Parathyroid adenoma (tissue), 2 donors: ENCODE measurements around the gene TMEM201.

Experiments
- H2AFZ ChIP-seq: fragments of 300-600 bp; sonication (generic); one replicate; pipeline ENCODE4 v1.7.0; 2017; ENCODE audit warnings: antibody characterized with exemption, mild to moderate bottlenecking
- H3K27ac ChIP-seq: fragments of 300-600 bp; sonication (generic); one replicate; pipeline ENCODE4 v1.7.0; 2017
- H3K27me3 ChIP-seq: fragments of 300-600 bp; sonication (generic); one replicate; pipeline ENCODE4 v1.7.0; 2017; ENCODE audit warnings: low read length; ENCODE audit not compliant: control insufficient read depth, insufficient read depth
- H3K36me3 ChIP-seq: fragments of 300-600 bp; sonication (generic); one replicate; pipeline ENCODE4 v1.7.0; 2017; ENCODE audit warnings: low read length; ENCODE audit not compliant: control insufficient read depth, insufficient read depth
- H3K4me1 ChIP-seq: fragments of 300-600 bp; sonication (generic); one replicate; pipeline ENCODE4 v1.7.0; 2017; ENCODE audit warnings: control low read depth
- H3K4me2 ChIP-seq: fragments of 300-600 bp; sonication (generic); one replicate; pipeline ENCODE4 v1.7.0; 2017; ENCODE audit warnings: low read length
- H3K4me3 ChIP-seq: fragments of 300-600 bp; sonication (generic); one replicate; pipeline ENCODE4 v1.7.0; 2017; ENCODE audit warnings: low read depth, low read length
- H3K79me2 ChIP-seq: fragments of 300-600 bp; sonication (generic); one replicate; pipeline ENCODE4 v1.7.0; 2017; ENCODE audit warnings: control low read depth
- H3K9ac ChIP-seq: fragments of 300-600 bp; sonication (generic); one replicate; pipeline ENCODE4 v1.7.0; 2017; ENCODE audit warnings: mild to moderate bottlenecking
- H3K9me3 ChIP-seq: fragments of 300-600 bp; sonication (generic); one replicate; pipeline ENCODE4 v1.7.0; 2017; ENCODE audit warnings: low read length; ENCODE audit not compliant: control insufficient read depth
- TF ChIP-seq, protein P1 (sequence below): fragments of 300-600 bp; sonication (generic); IDR thresholded peaks from one replicate; pipeline ENCODE4 v1.7.0; 2017; ENCODE audit warnings: antibody characterized with exemption, mild to moderate bottlenecking
- donor health status: primary hyperparathyroidism.

TMEM201 gene

GRCh38 chr1:9602794-9603167 is 14.1 kb downstream of the TMEM201 start:
- H3K4me2 ChIP-seq: no peak overlapping the region
- no peak overlapping the region for H3K4me3 ChIP-seq
- TF ChIP-seq, protein P1, sequence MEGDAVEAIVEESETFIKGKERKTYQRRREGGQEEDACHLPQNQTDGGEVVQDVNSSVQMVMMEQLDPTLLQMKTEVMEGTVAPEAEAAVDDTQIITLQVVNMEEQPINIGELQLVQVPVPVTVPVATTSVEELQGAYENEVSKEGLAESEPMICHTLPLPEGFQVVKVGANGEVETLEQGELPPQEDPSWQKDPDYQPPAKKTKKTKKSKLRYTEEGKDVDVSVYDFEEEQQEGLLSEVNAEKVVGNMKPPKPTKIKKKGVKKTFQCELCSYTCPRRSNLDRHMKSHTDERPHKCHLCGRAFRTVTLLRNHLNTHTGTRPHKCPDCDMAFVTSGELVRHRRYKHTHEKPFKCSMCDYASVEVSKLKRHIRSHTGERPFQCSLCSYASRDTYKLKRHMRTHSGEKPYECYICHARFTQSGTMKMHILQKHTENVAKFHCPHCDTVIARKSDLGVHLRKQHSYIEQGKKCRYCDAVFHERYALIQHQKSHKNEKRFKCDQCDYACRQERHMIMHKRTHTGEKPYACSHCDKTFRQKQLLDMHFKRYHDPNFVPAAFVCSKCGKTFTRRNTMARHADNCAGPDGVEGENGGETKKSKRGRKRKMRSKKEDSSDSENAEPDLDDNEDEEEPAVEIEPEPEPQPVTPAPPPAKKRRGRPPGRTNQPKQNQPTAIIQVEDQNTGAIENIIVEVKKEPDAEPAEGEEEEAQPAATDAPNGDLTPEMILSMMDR: no peak
- no peak overlapping the region for H3K9ac ChIP-seq
- no peak overlapping the region for H3K27ac ChIP-seq
- no peaks in the 10 kb centered on the region for H3K27me3 ChIP-seq
- no peaks in the 10 kb centered on the region for H3K4me1 ChIP-seq
- H2AFZ ChIP-seq: no peak overlapping the region
- no peaks in the 10 kb centered on the region for H3K9me3 ChIP-seq
- H3K36me3 ChIP-seq: no peaks in the 10 kb centered on the region
- H3K79me2 ChIP-seq: no peaks in the 10 kb centered on the region

- Histone ChIP-seq H3K9ac (no peak overlapping the region), H3K36me3 (no peaks in the 10 kb centered on the region), H3K27me3 (no peaks in the 10 kb centered on the region), H3K9me3 (no peaks in the 10 kb centered on the region), H3K79me2 (no peaks in the 10 kb centered on the region), H2AFZ (no peak overlapping the region), H3K4me1 (no peaks in the 10 kb centered on the region), H3K27ac (no peak overlapping the region), H3K4me3 (no peak overlapping the region), H3K4me2 (no peak overlapping the region)
- TF ChIP-seq, protein P1: no peak
Measured at GRCh38 chr1:9603307-9603706, 14.6 kb downstream of the TMEM201 start.

DNA sequence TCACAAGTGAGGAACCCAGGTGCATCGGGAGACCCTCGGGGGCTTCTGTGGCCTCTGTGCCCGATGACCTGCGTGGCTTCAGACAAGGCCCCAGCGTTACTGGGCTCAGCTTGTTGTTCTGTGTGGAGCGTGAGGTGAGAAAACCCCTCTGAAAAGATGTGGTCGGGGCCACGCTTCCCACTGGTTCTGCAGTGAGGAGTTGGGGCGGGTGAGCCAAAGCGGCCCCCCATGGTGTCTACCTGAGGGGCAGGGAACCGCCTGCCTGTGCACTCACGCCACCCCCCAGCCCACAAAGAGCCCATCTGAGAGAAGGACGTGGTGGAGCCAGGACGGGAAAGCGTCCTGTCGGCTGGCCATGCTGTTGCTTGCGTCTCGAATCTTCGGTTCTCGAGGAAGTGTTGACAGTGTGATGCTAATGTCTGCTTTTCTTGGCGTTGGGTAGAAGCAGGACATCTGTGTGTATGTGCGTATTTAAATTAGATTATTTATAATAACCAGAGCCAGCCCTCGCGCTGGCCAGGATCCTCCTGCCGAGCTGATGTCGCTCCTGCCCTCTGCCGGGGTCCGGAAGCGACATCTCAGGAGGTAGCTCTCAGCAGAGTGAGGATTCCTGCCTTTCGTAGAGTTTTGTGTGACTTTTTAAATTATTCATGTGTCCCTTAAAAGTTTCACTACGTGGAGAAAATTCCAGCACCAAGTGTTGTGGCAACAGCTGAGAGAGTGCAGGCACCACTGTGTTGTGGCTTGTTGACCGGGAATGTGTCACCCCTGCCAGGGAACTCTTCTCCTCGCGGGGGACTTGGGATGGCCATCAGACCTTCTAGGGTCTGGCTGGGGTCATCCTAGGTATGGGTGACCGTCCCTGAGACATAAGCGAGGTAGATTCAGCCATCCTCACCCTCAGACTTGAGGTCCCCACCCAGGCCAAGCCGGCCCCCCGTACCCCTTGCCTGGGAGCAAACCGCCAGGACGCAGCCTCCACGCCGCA is 15.3 kb downstream of the TMEM201 start:
- Histone ChIP-seq H3K36me3 (no peaks in the 10 kb centered on the region), H3K4me1 (no peaks in the 10 kb centered on the region), H3K9ac (no peak overlapping the region), H3K79me2 (no peaks in the 10 kb centered on the region), H3K4me3 (no peak overlapping the region), H3K27ac (no peak overlapping the region), H3K9me3 (no peaks in the 10 kb centered on the region), H2AFZ (no peak overlapping the region), H3K27me3 (no peaks in the 10 kb centered on the region), H3K4me2 (no peak overlapping the region)
- TF ChIP-seq, protein P1: no peak

DNA sequence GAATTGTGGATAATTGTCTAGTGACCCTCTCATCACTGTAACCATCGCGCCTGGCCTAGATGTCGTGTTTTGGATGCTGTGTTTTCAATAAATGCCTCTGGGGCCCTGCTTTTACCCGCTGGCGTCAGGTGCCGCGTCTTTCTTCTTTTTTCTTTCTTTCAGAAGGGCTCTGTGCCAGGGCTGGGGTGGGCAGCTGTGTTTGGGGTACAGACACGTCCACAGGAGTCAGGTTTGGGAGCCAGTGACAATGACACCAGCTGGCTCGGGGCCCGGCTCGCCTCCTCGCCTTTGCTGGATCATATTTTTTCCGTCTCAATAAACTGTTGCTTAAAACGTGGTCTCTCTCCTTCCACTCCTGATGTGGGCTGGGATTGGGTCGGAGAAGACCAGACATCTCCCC is 16.1 kb downstream of the TMEM201 start:
- Histone ChIP-seq H3K27ac (no peak overlapping the region), H3K79me2 (no peaks in the 10 kb centered on the region), H3K4me3 (no peak overlapping the region), H2AFZ (no peak overlapping the region), H3K4me2 (no peak overlapping the region), H3K27me3 (no peaks in the 10 kb centered on the region), H3K36me3 (no peaks in the 10 kb centered on the region), H3K4me1 (no peaks in the 10 kb centered on the region), H3K9me3 (no peaks in the 10 kb centered on the region), H3K9ac (no peak overlapping the region)
- TF ChIP-seq, protein P1: no peak
